GM10266 (cell line): ENCODE results near the gene PDE11A.

Experiments used
- DNase-seq: peaks from one replicate; pipeline ENCODE4 v3.0.0; 2012; ENCODE audit errors: extremely low spot score
- CTCF ChIP-seq: IDR thresholded peaks from 2 replicates; pipeline ENCODE4 v1.5.1; 2012; ENCODE audit warnings: mild to moderate bottlenecking, low read depth; ENCODE audit not compliant: control insufficient read depth, insufficient read depth; ENCODE audit errors: missing control alignments

PDE11A gene

GRCh38 chr2:177665948-177666347 is 406.6 kb downstream of the PDE11A start:
- TF ChIP-seq CTCF, result no peak
- no peak for DNase-seq

GRCh38 chr2:177665328-177665727 is 407.2 kb downstream of the PDE11A start:
- no peak for TF ChIP-seq CTCF
- DNase-seq, result no peak

GRCh38 chr2:177662895-177663294 is 409.7 kb downstream of the PDE11A start:
- DNase-seq, result no peak
- TF ChIP-seq CTCF, result no peak

GRCh38 chr2:177660742-177661141 is 411.8 kb downstream of the PDE11A start:
- DNase-seq, result no peak
- TF ChIP-seq CTCF, result no peak

- no peak for TF ChIP-seq CTCF
- DNase-seq, result no peak
These were observed 414.3 kb downstream of the PDE11A start for GRCh38 chr2:177658309-177658708.

GRCh38 chr2:177651833-177652232 is 420.7 kb downstream of the PDE11A start:
- no peak for DNase-seq
- no peak for TF ChIP-seq CTCF

GRCh38 chr2:177649568-177650518 is 422.7 kb downstream of the PDE11A start:
- DNase-seq, result no peak
- no peak for TF ChIP-seq CTCF
